DND-41 (cell line): Measurements from ENCODE around the gene GRK6.

Experiments used
- EZH2 ChIP-seq: IDR thresholded peaks from 3 replicates; pipeline ENCODE4 v1.6.1; 2012; ENCODE audit warnings: borderline replicate concordance, low read depth, mild to moderate bottlenecking, moderate library complexity, low read length, inconsistent platforms; ENCODE audit not compliant: severe bottlenecking
- TF ChIP-seq, protein P1 (sequence below): IDR thresholded peaks from 2 replicates; pipeline ENCODE4 v1.5.1; 2012; ENCODE audit warnings: borderline replicate concordance, low read length, moderate library complexity, mild to moderate bottlenecking; ENCODE audit not compliant: poor library complexity, severe bottlenecking; ENCODE audit errors: extremely low read depth

DNA sequence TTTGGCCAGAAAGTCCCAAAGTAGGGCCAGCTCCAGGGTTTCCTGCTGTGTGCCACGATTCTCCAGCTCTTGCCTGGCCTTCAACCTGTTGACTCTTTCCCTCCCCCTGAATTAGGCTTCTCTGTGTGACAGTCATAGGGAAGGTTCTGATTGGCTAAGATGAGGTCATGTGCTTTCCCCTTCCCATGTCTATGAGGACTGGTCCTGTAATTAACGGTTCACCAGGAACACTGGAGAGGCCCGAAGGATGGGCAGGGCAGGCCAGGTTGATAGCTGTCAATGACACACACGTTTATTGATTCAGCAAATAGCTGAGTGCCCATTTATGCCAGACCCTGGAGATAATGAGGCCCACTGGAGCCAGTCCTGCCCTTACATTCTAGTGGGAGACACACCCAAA lies 11.1 kb downstream of the GRK6 start:
- TF ChIP-seq, protein P1, sequence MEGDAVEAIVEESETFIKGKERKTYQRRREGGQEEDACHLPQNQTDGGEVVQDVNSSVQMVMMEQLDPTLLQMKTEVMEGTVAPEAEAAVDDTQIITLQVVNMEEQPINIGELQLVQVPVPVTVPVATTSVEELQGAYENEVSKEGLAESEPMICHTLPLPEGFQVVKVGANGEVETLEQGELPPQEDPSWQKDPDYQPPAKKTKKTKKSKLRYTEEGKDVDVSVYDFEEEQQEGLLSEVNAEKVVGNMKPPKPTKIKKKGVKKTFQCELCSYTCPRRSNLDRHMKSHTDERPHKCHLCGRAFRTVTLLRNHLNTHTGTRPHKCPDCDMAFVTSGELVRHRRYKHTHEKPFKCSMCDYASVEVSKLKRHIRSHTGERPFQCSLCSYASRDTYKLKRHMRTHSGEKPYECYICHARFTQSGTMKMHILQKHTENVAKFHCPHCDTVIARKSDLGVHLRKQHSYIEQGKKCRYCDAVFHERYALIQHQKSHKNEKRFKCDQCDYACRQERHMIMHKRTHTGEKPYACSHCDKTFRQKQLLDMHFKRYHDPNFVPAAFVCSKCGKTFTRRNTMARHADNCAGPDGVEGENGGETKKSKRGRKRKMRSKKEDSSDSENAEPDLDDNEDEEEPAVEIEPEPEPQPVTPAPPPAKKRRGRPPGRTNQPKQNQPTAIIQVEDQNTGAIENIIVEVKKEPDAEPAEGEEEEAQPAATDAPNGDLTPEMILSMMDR = no peak
- no peak for TF ChIP-seq EZH2
